ENCODE data around the gene EML5. TPM values are rescaled to one million over a fixed set of nuclear protein-coding genes. Genes with fewer than 3 reads are reported as not detected.

The EML5 gene
- total and polyA plus RNA-seq, 2 donors (not counting 1 experiment from before 2014, with no cell fraction given), result 0.10 to 0.66 TPM

DNA sequence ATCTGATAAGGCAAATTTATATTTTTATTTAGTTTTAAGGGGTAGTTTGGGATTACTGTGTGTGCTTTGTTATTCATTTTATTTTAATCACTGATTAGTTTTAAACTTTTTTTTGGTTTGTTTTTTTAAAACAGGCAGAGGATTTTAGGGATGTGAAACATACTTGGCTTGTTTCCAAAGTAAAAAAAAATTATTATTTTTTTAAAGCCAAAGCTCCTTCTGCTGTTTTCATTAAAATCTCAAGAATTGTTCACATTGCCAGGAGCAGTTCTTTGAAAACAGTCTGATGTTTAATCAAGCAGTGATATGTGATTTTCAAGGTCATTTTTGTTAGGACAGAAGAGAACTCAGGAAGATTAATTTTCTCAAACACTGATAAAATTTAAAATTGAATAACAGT is 42.9 kb upstream of the EML5 start:
- no peaks in the 10 kb centered on the region for H3K9me3 ChIP-seq (ENCODE audit: control insufficient read depth, insufficient read depth, low read depth, low read length)
- no peak for TF ChIP-seq EZH2 (IDR thresholded peaks at IDR 0.05; ENCODE audit: low read length, missing control alignments)
- TF ChIP-seq, protein P1, sequence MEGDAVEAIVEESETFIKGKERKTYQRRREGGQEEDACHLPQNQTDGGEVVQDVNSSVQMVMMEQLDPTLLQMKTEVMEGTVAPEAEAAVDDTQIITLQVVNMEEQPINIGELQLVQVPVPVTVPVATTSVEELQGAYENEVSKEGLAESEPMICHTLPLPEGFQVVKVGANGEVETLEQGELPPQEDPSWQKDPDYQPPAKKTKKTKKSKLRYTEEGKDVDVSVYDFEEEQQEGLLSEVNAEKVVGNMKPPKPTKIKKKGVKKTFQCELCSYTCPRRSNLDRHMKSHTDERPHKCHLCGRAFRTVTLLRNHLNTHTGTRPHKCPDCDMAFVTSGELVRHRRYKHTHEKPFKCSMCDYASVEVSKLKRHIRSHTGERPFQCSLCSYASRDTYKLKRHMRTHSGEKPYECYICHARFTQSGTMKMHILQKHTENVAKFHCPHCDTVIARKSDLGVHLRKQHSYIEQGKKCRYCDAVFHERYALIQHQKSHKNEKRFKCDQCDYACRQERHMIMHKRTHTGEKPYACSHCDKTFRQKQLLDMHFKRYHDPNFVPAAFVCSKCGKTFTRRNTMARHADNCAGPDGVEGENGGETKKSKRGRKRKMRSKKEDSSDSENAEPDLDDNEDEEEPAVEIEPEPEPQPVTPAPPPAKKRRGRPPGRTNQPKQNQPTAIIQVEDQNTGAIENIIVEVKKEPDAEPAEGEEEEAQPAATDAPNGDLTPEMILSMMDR (conservative IDR thresholded peaks at IDR 0.05 in 1 of 2, IDR thresholded peaks at IDR 0.05 in 1 of 2; ENCODE audit: low read depth in 1 of 2, low read length in 2 of 2), result no peak
- no peaks in the 10 kb centered on the region for H3K36me3 ChIP-seq (ENCODE audit: control insufficient read depth, insufficient read depth, low read length)
- H3K79me2 ChIP-seq (ENCODE audit: control insufficient read depth, insufficient read depth, low read length), result peaks cover 24% of the 10 kb centered on the region
- peak overlapping the region; percentile 53 for H3K4me2 ChIP-seq (ENCODE audit: extremely low read depth, insufficient read depth, low read length)
- peaks cover 17% of the 10 kb centered on the region for H3K4me1 ChIP-seq (ENCODE audit: control insufficient read depth, extremely low read depth, insufficient read depth, low read length)
- peak overlapping the region; percentile 40 for H3K27ac ChIP-seq (ENCODE audit: insufficient read depth, low read length)
- H3K4me3 ChIP-seq (replicated peaks in 1 of 4; ENCODE audit: control extremely low read depth in 1 of 4, insufficient read depth in 1 of 4, low read depth in 3 of 4, low read length in 4 of 4), result peak overlapping the region in 1 of 4 experiments; percentile 11
- H3K27me3 ChIP-seq (ENCODE audit: control insufficient read depth, insufficient read depth, low read length), result no peaks in the 10 kb centered on the region
- H2AFZ ChIP-seq (ENCODE audit: low read length), result no peak overlapping the region
- DNase-seq (ENCODE audit: low read depth in 2 of 2), result peak; percentile 16 to 55
- H4K20me1 ChIP-seq (ENCODE audit: control insufficient read depth, extremely low read depth, insufficient read depth, low read length), result no peaks in the 10 kb centered on the region
- H3K9ac ChIP-seq (ENCODE audit: insufficient read depth, low read length), result no peak overlapping the region

GRCh38 chr14:88834883-88835431 is 42.2 kb upstream of the EML5 start:
- Histone ChIP-seq H2AFZ (ENCODE audit: low read length) (no peak overlapping the region), H3K27ac (ENCODE audit: insufficient read depth, low read length) (peak overlapping the region; percentile 63), H3K4me2 (ENCODE audit: extremely low read depth, insufficient read depth, low read length) (peak overlapping the region; percentile 86)

GRCh38 chr14:88831284-88831683 is 38.5 kb upstream of the EML5 start:
- Histone ChIP-seq H3K4me1 (ENCODE audit: control insufficient read depth, extremely low read depth, insufficient read depth, low read length) (peaks cover 21% of the 10 kb centered on the region), H3K79me2 (ENCODE audit: control insufficient read depth, insufficient read depth, low read length) (peaks cover 40% of the 10 kb centered on the region), H3K27ac (ENCODE audit: insufficient read depth, low read length) (peak overlapping the region; percentile 0), H3K36me3 (ENCODE audit: control insufficient read depth, insufficient read depth, low read length) (no peaks in the 10 kb centered on the region), H3K4me3 (replicated peaks in 1 of 4; ENCODE audit: control extremely low read depth in 1 of 4, insufficient read depth in 1 of 4, low read depth in 3 of 4, low read length in 4 of 4) (no peak overlapping the region), H3K9ac (ENCODE audit: insufficient read depth, low read length) (no peak overlapping the region), H3K9me3 (ENCODE audit: control insufficient read depth, insufficient read depth, low read depth, low read length) (no peaks in the 10 kb centered on the region), H3K4me2 (ENCODE audit: extremely low read depth, insufficient read depth, low read length) (no peak overlapping the region), H4K20me1 (ENCODE audit: control insufficient read depth, extremely low read depth, insufficient read depth, low read length) (no peaks in the 10 kb centered on the region), H2AFZ (ENCODE audit: low read length) (no peak overlapping the region), H3K27me3 (ENCODE audit: control insufficient read depth, insufficient read depth, low read length) (no peaks in the 10 kb centered on the region)
- TF ChIP-seq, protein P1 (conservative IDR thresholded peaks at IDR 0.05 in 1 of 2, IDR thresholded peaks at IDR 0.05 in 1 of 2; ENCODE audit: low read depth in 1 of 2, low read length in 2 of 2), result no peak
- TF ChIP-seq EZH2 (IDR thresholded peaks at IDR 0.05; ENCODE audit: low read length, missing control alignments), result no peak
- DNase-seq (ENCODE audit: low read depth in 2 of 2), result peak; percentile 57 to 90

More at GRCh38 chr14:88834883-88835431, 42.2 kb upstream of the EML5 start:
- H3K9ac ChIP-seq (ENCODE audit: insufficient read depth, low read length), result no peak overlapping the region
- TF ChIP-seq, protein P1 (conservative IDR thresholded peaks at IDR 0.05 in 1 of 2, IDR thresholded peaks at IDR 0.05 in 1 of 2; ENCODE audit: low read depth in 1 of 2, low read length in 2 of 2), result no peak
- TF ChIP-seq EZH2 (IDR thresholded peaks at IDR 0.05; ENCODE audit: low read length, missing control alignments), result no peak
- H3K79me2 ChIP-seq (ENCODE audit: control insufficient read depth, insufficient read depth, low read length), result peaks cover 27% of the 10 kb centered on the region
- no peaks in the 10 kb centered on the region for H3K9me3 ChIP-seq (ENCODE audit: control insufficient read depth, insufficient read depth, low read depth, low read length)
- H3K27me3 ChIP-seq (ENCODE audit: control insufficient read depth, insufficient read depth, low read length), result no peaks in the 10 kb centered on the region
- H3K4me3 ChIP-seq (replicated peaks in 1 of 4; ENCODE audit: control extremely low read depth in 1 of 4, insufficient read depth in 1 of 4, low read depth in 3 of 4, low read length in 4 of 4), result peak overlapping the region in 2 of 4 experiments; percentile 3 to 21
- DNase-seq (ENCODE audit: low read depth in 2 of 2), result peak; percentile 79 to 84
- no peaks in the 10 kb centered on the region for H3K36me3 ChIP-seq (ENCODE audit: control insufficient read depth, insufficient read depth, low read length)
- H4K20me1 ChIP-seq (ENCODE audit: control insufficient read depth, extremely low read depth, insufficient read depth, low read length), result no peaks in the 10 kb centered on the region
- H3K4me1 ChIP-seq (ENCODE audit: control insufficient read depth, extremely low read depth, insufficient read depth, low read length), result peaks cover 17% of the 10 kb centered on the region
